ENCODE measurements around the gene PAF1. TPM values are rescaled to one million over a fixed set of nuclear protein-coding genes. Genes with fewer than 3 reads are reported as not detected.

Gene PAF1
- total and polyA plus RNA-seq, 2 of the 13 experiments (the other 11 are each of a cell fraction or from before 2014, with no cell fraction given) = 30.2 to 31.1 TPM

DNA sequence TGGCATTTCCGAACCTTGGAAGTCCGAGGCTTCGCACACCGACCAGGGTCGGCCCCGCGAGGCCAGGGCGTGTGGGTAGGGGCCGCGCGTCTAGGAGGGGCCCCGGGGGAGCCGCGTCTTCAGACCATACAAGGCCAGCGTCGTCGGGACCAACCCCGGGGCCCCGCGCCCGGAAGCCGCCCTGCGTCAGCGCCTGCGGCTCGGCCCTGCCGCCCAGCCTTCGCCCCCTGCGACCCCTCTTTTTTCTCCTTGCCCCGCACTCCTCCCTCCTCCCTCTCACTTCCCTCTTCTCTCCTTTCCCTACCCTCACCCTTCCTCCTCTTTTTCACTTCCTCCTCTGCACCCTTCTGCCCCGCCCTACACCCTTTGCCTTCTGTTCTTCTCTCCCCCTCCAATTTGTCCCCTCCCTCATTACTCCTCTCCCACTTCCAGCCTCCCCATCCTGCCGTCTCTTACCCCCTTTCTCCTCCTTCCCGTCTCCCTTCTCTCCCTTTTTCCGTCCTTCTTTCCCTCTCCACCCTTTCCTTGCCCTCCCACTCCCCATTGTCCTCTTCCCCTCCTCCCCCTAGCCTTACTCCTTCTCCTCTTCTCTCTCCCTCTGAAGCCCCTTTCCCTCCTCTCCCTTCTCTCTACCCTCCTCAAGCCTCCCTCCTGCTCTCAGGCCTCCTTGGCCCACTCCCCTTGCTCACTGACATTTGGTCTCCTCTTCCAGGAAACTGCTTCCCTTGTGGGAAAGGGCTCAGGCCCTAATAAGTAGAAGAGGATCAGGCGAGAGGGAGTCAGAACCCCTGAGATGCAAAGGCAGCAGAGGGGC lies 19.3 kb upstream of the PAF1 start:
- CTCF ChIA-PET (ENCODE audit: low intra/inter-chr PET ratio, low total read pairs) = interaction anchor here (5.1 kb wide), 1 partner anchor 13 kb away, joined by 127 read pairs; no protein-coding TSS in a partner anchor
- in situ Hi-C loops (cut with HindIII; ENCODE audit: extremely low pct_ligation_motif_present, low pct_unique_long_range_greater_than_20kb) = no loop called here
- ATAC-seq (no peak; the same call in 2 of the 3 replicates), FAIRE-seq (no peak), DNase-seq (ENCODE audit: low spot score) (no peak)
- Histone ChIP-seq H3K27ac (ENCODE audit: extremely low read length, insufficient read depth, low read length) (peak overlapping the region; percentile 81), H3K4me1 (ENCODE audit: insufficient read depth, low read length) (peaks cover 55% of the 10 kb centered on the region), H3K36me3 (replicated peaks in 1 of 2; ENCODE audit: control insufficient read depth in 1 of 2, insufficient read depth in 2 of 2, low read length in 2 of 2) (peaks cover 0 to 3% of the 10 kb centered on the region in 2 experiments; a peak in 1 of 5 replicates), H3K4me3 (replicated peaks in 1 of 3; ENCODE audit: insufficient read depth in 1 of 3, low read depth in 2 of 3, low read length in 3 of 3) (peak overlapping the region; percentile 70 to 98 (median 97)), H4K20me1 (ENCODE audit: insufficient read depth, low read length) (peaks cover 20% of the 10 kb centered on the region; the same call in 1 of the 2 replicates), H3K79me2 (ENCODE audit: insufficient read depth, low read length) (peaks cover 39% of the 10 kb centered on the region), H3K27me3 (ENCODE audit: control insufficient read depth in 1 of 2, insufficient read depth in 2 of 2, low read length in 2 of 2) (no peaks in the 10 kb centered on the region; a peak in 1 of 5 replicates), H2AFZ (ENCODE audit: low read length) (no peak overlapping the region), H3K4me2 (ENCODE audit: low read depth, low read length) (peak overlapping the region; percentile 96), H3K9me3 (ENCODE audit: low read length) (no peaks in the 10 kb centered on the region), H3K9ac (ENCODE audit: insufficient read depth, low read depth, low read length) (peak overlapping the region; percentile 83)
- WGBS (ENCODE audit: low lambda C conversion rate) = 2% methylated on average over 12 of the region's 35 CpGs
- POLR2A ChIA-PET = interaction anchor here (5.8 kb wide), 1 partner anchor 19 kb away, joined by 43 read pairs; the partner anchor contains the start of genes MED29 and PAF1
- BruUV-seq (replicated peaks) = no TSS peak
- intact Hi-C loops (cut with micrococcal nuclease; ENCODE audit: unreplicated experiment) = loop anchor here (5.0 to 10.0 kb wide), 3 partner anchors 68 to 288 kb away; partner anchors contain the start of genes EID2B and SAMD4B
- TF ChIP-seq ZNF441 (CRISPR knock-in tag; IDR thresholded peaks at IDR 0.05; ENCODE audit: borderline replicate concordance) (no peak), ZSCAN25 (CRISPR knock-in tag; IDR thresholded peaks at IDR 0.05) (no peak; the same call in 1 of the 2 replicates), MYNN (CRISPR knock-in tag; IDR thresholded peaks at IDR 0.05; ENCODE audit: low read depth) (no peak), ZNF646 (CRISPR knock-in tag; IDR thresholded peaks at IDR 0.05) (no peak), PRMT3 (CRISPR knock-in tag; IDR thresholded peaks at IDR 0.05; ENCODE audit: borderline replicate concordance, low read depth) (0 out of 2 replicates have a peak, but pooled peaks have one; percentile 52), MTF2 (CRISPR knock-in tag; IDR thresholded peaks at IDR 0.05; ENCODE audit: borderline replicate concordance) (no peak), ZNF12 (CRISPR knock-in tag; IDR thresholded peaks at IDR 0.05) (no peak), FOXJ3 (CRISPR knock-in tag; IDR thresholded peaks at IDR 0.05; ENCODE audit: borderline replicate concordance) (no peak), ZNF839 (CRISPR knock-in tag; IDR thresholded peaks at IDR 0.05; ENCODE audit: borderline replicate concordance) (no peak), KDM2A (CRISPR knock-in tag; IDR thresholded peaks at IDR 0.05; ENCODE audit: borderline replicate concordance, low read depth) (0 out of 2 replicates have a peak, but pooled peaks have one; percentile 8), ZBTB10 (CRISPR knock-in tag; IDR thresholded peaks at IDR 0.05; ENCODE audit: borderline replicate concordance) (no peak), SMC3 (IDR thresholded peaks at IDR 0.05; ENCODE audit: low read length) (no peak), FOXK2 (IDR thresholded peaks at IDR 0.05) (no peak), REPIN1 (CRISPR knock-in tag; IDR thresholded peaks at IDR 0.05; ENCODE audit: borderline replicate concordance, low read depth) (no peak)

Measured in HepG2 (cell line).